Skeletal muscle tissue (tissue), 4 donors: ENCODE results near the gene FAM174C. TPM values are rescaled to one million over a fixed set of nuclear protein-coding genes. Genes with fewer than 3 reads are reported as not detected.
A peak's percentile ranks its signal among the peaks of the same experiment; 100 is the strongest.

Experiments used
- H3K27ac ChIP-seq: one replicate; pipeline ENCODE4 v1.7.0; 2013; ENCODE audit warnings: mild to moderate bottlenecking, low read depth, low read length, inconsistent platforms
- H3K27me3 ChIP-seq, 3 donors: one replicate each; pipeline ENCODE4 v1.7.0; 2013; ENCODE audit warnings: low read length in 3 of 3; ENCODE audit not compliant: control insufficient read depth in 3 of 3, insufficient read depth in 3 of 3
- H3K36me3 ChIP-seq, 3 donors: one replicate each; pipeline ENCODE4 v1.7.0; 2013; ENCODE audit warnings: low read length in 3 of 3; ENCODE audit not compliant: control insufficient read depth in 3 of 3, insufficient read depth in 3 of 3
- H3K4me1 ChIP-seq, 3 donors: one replicate each; pipeline ENCODE4 v1.7.0; 2013; ENCODE audit warnings: low read length in 3 of 3, mild to moderate bottlenecking in 3 of 3; ENCODE audit not compliant: control insufficient read depth in 3 of 3, insufficient read depth in 3 of 3
- H3K4me3 ChIP-seq, 3 donors: one replicate each; pipeline ENCODE4 v1.7.0; 2013; ENCODE audit warnings: low read length in 3 of 3
- H3K9ac ChIP-seq, 3 donors: one replicate each; pipeline ENCODE4 v1.7.0; 2013; ENCODE audit warnings: low read length in 3 of 3, mild to moderate bottlenecking in 3 of 3, moderate library complexity in 2 of 3, low read depth in 1 of 3
- H3K9me3 ChIP-seq, 3 donors: one replicate each; pipeline ENCODE4 v1.7.0; 2013; ENCODE audit warnings: low read length in 3 of 3; ENCODE audit not compliant: control insufficient read depth in 3 of 3
- total RNA-seq: library from RNA; depleted of rRNA; stranded (reverse); fragments of >200 nt; gene quantifications from one replicate; pipeline ENCODE4 v1.2.3, GENCODE V29; 2014
- donor health status: Osteomylitis.

Gene FAM174C
- total RNA-seq, 1 donor from 2014 or later: 9.4 TPM

DNA sequence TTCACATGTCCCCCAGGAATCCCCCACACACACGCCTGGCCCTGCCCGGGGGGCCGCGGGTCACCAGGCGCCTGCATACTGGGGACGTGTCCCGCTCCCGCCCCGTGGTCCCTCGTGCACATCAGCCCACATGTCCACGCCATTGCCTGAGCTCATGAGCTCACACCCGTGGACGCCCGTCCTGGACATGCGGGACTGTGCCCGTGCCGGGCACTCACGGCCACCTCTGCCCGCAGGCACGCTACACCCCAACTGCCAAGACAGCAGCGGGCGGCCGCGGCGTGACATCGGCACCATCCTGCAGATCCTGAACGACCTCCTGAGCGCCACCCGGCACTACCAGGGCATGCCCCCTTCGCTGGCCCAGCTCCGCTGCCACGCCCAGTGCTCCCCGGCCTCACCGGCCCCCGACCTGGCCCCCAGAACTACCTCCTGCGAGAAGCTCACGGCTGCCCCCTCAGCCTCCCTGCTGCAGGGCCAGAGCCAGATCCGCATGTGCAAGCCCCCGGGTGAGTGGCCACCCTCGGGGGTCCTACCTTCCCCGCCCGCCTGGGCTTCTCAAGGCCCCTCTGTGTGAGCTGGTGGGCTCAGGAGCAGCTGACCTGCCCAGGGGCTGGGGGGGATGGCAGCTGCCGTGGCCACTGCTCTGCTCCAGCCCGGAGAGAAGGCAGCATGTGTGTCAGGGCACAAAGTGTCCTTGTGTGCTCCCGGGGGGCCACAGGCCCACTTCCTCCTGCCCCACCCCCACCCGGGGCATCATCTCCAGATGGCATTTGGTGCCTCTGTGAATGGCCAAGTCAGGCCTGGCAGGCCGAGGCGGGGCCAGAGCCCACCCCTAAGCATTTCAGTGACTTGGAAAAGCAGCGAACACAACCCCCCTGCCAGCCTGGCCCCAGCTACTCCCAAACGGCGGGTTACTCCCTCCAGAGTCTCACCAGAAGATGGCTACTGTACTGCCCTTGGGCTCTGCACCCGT lies 19.9 kb upstream of the FAM174C start:
- peaks cover 28 to 44% (median 32%) of the 10 kb centered on the region in 3 donors for H3K36me3 ChIP-seq
- no peak overlapping the region for H3K4me3 ChIP-seq
- peak overlapping the region; percentile 100 for H3K27ac ChIP-seq
- H3K27me3 ChIP-seq: no peaks in the 10 kb centered on the region
- no peaks in the 10 kb centered on the region for H3K9me3 ChIP-seq
- peaks cover 54 to 68% (median 66%) of the 10 kb centered on the region in 3 donors for H3K4me1 ChIP-seq
- H3K9ac ChIP-seq: peak overlapping the region in 1 of 3 donors; percentile 62

DNA sequence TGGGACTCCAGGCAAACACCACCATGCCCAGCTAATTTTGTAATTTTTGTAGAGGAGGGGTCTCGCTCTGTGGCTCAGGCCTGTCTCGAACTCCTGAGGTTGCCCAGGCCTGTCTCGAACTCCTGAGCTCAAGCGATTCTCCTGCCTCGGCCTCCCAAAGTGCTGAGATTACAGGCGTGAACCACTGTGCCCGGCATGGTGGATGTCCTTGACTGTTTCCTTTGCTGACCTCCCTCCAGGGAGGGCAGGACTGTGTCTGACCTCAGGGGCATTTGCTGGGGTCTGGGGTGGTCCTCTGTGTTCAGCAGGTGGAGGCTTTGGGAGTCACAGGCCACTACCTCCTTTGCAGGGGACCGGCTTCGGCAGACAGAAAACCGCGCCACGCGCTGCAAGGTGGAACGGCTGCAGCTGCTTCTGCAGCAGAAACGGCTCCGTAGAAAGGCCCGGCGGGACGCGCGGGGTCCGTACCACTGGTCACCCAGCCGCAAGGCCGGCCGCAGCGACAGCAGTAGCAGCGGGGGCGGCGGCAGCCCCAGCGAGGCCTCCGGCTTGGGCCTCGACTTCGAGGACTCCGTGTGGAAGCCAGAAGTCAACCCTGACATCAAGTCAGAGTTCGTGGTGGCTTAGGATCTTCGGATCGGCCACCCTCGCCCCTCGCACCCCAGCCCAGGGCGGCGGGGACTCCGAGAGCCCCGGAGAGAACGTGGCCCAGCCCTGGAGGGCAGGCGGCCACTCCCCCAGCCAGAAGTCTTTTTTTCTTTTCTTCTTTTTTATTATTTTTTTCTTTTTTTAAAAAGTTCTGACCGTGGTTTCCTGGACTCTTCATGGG lies 18.5 kb upstream of the FAM174C start:
- peak overlapping the region in 1 of 3 donors; percentile 33 for H3K9ac ChIP-seq
- peak overlapping the region; percentile 36 for H3K27ac ChIP-seq
- no peaks in the 10 kb centered on the region for H3K27me3 ChIP-seq
- peaks cover 26 to 36% (median 32%) of the 10 kb centered on the region in 3 donors for H3K36me3 ChIP-seq
- H3K9me3 ChIP-seq: no peaks in the 10 kb centered on the region
- no peak overlapping the region for H3K4me3 ChIP-seq
- H3K4me1 ChIP-seq: peaks cover 55 to 71% (median 69%) of the 10 kb centered on the region in 3 donors

DNA sequence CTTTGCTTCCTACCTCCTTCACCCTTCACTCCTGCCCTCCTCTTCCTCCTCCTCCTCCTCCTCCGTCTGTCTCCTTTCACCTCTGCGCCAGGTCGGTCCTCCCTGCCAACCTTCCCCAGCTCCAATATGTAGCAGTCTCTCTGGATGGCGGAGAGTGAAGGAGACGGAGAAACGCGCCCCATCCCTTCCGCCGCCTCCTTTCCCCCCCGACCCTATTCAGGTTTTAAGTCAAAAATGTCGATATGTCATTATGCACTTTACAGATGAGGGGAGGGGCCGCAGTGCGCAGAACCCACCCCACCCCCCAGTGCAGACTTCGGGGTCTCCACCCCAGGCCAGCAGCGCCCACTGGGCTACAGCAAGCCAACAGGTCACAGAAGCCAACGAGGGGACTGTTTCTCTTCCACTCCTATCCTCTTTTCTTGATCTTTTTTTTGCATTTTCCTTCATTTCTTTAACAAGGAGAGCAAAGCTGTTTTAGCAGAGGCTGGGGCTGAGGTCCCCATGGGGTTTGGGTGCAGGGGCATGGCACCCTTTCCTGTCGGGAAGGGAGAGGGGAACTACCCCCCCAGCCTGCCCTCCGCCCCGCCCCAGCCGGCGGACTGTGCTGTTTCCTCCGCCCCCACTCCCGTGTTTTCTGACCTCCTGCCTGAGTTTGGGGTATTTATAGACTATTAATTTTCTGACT lies 17.7 kb upstream of the FAM174C start:
- H3K36me3 ChIP-seq: peaks cover 26 to 34% (median 32%) of the 10 kb centered on the region in 3 donors
- no peak overlapping the region for H3K9ac ChIP-seq
- H3K4me1 ChIP-seq: peaks cover 61 to 72% (median 70%) of the 10 kb centered on the region in 3 donors
- H3K27me3 ChIP-seq: no peaks in the 10 kb centered on the region
- H3K4me3 ChIP-seq: no peak overlapping the region
- peak overlapping the region; percentile 89 for H3K27ac ChIP-seq
- H3K9me3 ChIP-seq: no peaks in the 10 kb centered on the region

DNA sequence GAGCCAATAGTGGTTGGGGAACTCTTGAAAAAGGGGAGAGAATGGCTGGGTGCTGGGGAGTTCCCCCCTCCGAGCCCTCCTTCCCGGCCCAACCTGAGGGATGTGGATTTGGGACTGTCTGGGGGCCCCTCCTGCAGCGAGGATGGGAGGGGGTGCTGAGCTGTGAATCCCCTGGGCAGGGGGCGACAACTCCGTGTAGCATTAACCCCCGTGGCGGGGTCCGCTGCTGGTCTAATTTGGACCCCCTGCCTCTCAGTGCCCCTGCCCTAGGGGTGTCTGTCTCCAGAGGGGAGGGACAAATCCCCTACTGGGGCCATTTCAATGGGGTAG lies 17.2 kb upstream of the FAM174C start:
- H3K9ac ChIP-seq: no peak overlapping the region
- H3K9me3 ChIP-seq: no peaks in the 10 kb centered on the region
- no peak overlapping the region for H3K4me3 ChIP-seq
- peaks cover 63 to 75% (median 71%) of the 10 kb centered on the region in 3 donors for H3K4me1 ChIP-seq
- H3K27me3 ChIP-seq: no peaks in the 10 kb centered on the region
- peaks cover 26 to 34% (median 32%) of the 10 kb centered on the region in 3 donors for H3K36me3 ChIP-seq
- peak overlapping the region; percentile 89 for H3K27ac ChIP-seq

DNA sequence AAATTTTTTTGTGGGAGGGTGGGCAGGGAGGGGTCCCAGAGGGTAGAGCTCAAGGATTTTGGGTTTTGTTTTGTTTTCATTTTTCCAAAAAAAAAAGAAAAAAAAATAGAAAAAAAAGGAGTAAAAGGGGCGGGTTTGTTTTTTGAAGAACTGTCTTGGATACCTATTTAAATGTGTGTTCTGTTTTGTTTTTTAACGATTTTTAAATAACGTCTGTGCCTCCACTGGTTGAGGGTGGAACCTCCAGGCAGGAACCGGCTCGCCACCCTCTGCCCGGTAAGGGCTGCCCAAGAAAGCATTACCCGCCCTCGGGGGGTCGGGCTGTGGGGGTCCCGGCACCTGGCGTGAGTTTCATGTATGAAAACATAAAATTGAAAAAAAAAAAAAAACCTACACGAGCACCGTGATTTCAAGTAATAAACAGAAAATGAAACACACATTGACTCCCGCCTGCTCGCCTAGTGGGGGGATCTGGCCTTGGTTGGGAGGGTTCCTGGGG lies 16.6 kb upstream of the FAM174C start:
- Histone ChIP-seq H3K27me3 (no peaks in the 10 kb centered on the region), H3K9ac (peak overlapping the region in 1 of 3 donors; percentile 58), H3K4me3 (no peak overlapping the region), H3K36me3 (peaks cover 26 to 34% (median 30%) of the 10 kb centered on the region in 3 donors), H3K9me3 (no peaks in the 10 kb centered on the region), H3K27ac (peak overlapping the region; percentile 89), H3K4me1 (peaks cover 59 to 70% (median 66%) of the 10 kb centered on the region in 3 donors)

DNA sequence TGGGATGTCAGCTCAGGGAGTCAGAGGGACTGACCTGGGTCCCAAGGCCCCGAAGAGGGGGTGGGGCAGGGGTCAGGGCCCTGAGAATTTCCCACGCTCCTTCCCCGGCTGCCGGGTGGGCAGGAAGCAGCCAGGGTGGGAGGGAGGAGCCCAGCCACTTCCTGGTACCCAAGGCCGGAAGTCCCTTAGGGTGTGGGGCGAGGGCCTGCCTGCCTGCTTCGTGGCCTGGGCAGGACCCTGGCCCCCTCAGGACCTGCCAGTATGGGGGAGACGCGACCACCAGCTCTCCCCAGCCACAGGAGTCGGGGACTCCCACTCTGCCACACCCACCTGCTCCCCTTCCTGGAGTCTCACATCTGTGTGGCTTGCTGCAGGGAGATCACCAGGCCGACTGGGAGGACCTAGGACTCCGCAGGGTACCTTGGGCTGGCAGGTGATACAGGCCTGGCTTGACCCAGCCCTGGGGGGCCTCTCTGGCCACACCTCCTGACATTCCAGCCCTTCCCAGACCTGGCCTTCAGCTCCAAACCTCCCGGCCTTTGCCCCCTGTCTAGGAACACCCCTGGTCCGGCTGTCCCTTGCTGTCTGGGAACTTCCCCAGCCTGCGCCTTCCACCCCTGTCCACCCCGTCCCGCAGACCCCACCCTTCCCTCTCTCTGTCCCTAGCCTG lies 16.0 kb upstream of the FAM174C start:
- H3K36me3 ChIP-seq: peaks cover 26 to 31% (median 26%) of the 10 kb centered on the region in 3 donors
- H3K9me3 ChIP-seq: no peaks in the 10 kb centered on the region
- peak overlapping the region; percentile 2 to 58 (median 57) for H3K9ac ChIP-seq
- peak overlapping the region; percentile 7 to 43 (median 41) for H3K4me3 ChIP-seq
- peak overlapping the region; percentile 89 for H3K27ac ChIP-seq
- no peaks in the 10 kb centered on the region for H3K27me3 ChIP-seq
- peaks cover 54 to 65% (median 60%) of the 10 kb centered on the region in 3 donors for H3K4me1 ChIP-seq

DNA sequence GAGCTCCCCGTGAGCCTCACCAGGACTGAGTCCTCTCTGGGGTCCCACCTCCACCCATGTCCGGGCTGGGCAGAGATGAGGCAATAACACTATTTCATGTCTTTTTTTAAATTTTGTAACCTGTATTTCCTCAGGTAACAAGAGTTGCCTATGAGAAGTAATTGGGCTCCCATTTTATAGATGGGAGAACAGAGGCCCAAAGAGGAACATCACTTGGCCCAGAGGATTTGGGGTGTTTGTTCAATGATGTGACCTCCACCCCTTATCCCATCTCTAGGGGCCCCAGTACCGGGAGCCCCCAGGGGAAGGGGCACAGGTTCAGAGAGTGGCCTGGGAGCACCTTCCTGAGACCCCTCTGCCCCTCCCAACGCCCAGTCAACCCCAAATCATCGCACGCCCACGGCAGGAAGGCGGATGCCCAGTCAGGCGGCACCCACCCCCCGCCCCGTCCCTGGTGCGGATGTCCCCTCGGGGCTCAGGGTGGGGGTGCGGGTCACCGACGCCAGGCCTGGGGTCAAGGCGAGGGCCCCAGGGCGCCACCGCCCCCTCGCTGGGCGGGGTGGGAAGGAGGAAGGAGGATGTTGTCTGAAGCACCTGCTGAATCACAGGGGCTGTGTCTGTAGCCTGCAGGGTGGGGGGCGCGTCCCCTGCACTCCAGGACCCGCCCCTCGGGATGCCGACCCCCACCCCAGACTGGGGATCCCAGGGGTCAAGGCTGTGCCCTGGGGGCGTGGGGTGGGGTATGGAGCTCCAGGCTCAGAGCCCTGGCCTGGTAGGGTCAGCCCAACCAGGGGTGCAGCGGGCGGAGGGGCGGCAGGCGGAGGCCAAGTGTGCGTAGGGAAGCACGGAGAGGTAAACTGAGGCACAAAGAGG lies 15.2 kb upstream of the FAM174C start:
- H3K4me1 ChIP-seq: peaks cover 47 to 65% (median 55%) of the 10 kb centered on the region in 3 donors
- H3K27ac ChIP-seq: peak overlapping the region; percentile 89
- H3K9ac ChIP-seq: peak overlapping the region in 2 of 3 donors; percentile 57 to 58
- H3K27me3 ChIP-seq: no peaks in the 10 kb centered on the region
- H3K36me3 ChIP-seq: peaks cover 18 to 23% (median 18%) of the 10 kb centered on the region in 3 donors
- H3K9me3 ChIP-seq: no peaks in the 10 kb centered on the region
- peak overlapping the region; percentile 7 to 51 (median 49) for H3K4me3 ChIP-seq

DNA sequence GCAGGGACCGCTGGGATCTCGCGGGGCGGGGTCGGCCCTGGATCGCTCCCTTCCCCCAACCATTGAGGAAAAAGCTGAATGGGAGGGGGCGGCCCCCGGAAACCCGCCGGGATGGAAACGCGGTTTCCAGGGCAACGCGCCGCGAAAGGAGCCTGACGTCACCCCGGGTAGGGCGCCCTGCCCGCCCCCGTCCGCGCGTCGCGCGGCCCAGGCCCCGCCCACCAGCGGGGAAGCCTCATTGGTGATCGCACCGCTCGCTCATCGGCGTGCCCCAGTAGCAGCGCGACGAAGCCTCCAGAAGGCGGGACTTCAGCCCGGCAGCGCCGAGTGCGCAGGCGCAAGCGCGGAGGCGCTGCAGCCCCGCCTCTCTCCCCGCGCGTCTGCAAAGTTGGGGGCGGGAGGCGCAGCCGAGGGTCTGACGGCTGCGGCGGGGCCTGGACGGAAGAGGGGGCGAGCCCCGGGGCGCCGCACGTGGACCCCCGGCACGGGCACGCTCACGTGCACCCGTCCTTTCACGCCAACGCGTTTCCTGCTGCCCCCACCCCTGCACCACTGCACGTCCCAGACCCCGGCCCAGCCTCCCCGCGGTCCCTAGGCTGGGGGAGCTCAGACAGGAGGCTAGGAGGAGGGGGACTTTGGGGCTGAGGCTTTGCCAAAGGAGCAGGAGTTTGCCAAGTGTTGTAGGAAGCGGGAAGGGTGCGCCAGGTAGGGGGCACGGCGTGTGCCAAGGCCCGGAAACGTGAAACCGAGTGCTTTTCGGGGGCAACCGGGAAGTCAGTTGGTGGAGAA lies 14.4 kb upstream of the FAM174C start:
- Histone ChIP-seq H3K4me1 (peaks cover 47 to 64% (median 53%) of the 10 kb centered on the region in 3 donors), H3K36me3 (peaks cover 10 to 14% (median 10%) of the 10 kb centered on the region in 3 donors), H3K27me3 (no peaks in the 10 kb centered on the region), H3K27ac (peak overlapping the region; percentile 89), H3K9ac (peak overlapping the region; percentile 80 to 86 (median 83)), H3K4me3 (peak overlapping the region; percentile 71 to 83 (median 78)), H3K9me3 (no peaks in the 10 kb centered on the region)
